ENCODE measurements around the gene FGFBP2. TPM values are rescaled to one million over a fixed set of nuclear protein-coding genes. Genes with fewer than 3 reads are reported as not detected.

The FGFBP2 gene
- total and polyA plus RNA-seq, 10 donors, result 0.47 to 16.8 (median 4.2) TPM

DNA sequence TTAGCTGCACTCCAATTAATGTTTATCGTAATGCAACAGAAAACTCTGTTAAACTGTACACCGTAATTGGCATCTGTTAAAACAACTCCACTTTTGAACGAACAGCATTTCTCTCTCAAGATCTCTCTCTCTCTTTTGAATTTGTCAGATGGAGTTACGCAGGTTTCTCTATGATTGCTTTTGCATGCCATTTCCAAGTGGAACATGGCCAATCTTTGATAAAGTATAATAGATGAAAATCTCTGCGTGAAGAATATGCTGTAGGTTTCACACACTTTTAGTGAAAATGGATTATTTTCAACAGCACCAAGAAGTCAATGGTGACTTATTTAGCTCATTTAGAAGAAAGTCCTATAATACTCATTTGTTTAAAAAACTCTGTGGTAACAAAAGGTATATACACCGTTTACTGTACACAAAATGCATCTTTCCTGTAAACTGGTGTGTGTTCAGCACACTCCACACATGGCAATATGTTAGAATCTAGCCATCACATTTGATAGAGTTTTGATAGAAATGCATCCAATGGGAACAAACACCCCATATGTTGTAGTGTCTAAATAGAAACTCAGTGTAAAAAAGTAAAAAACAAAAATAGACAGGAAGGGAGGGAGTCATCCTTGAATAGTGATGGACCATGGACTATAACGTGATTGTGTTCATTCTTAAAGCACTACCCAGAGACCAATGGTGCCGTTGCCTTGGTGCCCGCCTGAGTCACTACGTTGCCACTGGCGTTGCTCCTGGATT lies 5.8 kb upstream of the FGFBP2 start:
- H3K36me3 ChIP-seq, result no peaks in the 10 kb centered on the region
- H3K4me3 ChIP-seq, result no peak overlapping the region
- peaks cover 0 to 8% (median 0%) of the 10 kb centered on the region in 8 donors for H3K9me3 ChIP-seq
- H3K27ac ChIP-seq, result no peak overlapping the region
- DNase-seq, result no peak
- no peak for TF ChIP-seq POLR2A (IDR thresholded peaks at IDR 0.05)
- TF ChIP-seq, protein P1, sequence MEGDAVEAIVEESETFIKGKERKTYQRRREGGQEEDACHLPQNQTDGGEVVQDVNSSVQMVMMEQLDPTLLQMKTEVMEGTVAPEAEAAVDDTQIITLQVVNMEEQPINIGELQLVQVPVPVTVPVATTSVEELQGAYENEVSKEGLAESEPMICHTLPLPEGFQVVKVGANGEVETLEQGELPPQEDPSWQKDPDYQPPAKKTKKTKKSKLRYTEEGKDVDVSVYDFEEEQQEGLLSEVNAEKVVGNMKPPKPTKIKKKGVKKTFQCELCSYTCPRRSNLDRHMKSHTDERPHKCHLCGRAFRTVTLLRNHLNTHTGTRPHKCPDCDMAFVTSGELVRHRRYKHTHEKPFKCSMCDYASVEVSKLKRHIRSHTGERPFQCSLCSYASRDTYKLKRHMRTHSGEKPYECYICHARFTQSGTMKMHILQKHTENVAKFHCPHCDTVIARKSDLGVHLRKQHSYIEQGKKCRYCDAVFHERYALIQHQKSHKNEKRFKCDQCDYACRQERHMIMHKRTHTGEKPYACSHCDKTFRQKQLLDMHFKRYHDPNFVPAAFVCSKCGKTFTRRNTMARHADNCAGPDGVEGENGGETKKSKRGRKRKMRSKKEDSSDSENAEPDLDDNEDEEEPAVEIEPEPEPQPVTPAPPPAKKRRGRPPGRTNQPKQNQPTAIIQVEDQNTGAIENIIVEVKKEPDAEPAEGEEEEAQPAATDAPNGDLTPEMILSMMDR (IDR thresholded peaks at IDR 0.05 in 8 of 11, conservative IDR thresholded peaks at IDR 0.05 in 3 of 11), result no peak
- intact Hi-C loops (cut with DNase I; ENCODE audit: low total_unique reads), result no loop called here
- no peaks in the 10 kb centered on the region for H3K27me3 ChIP-seq (replicated peaks in 1 of 7)
- WGBS, 5 donors, result 81 to 86% (median 85%) methylated on average over 10 to 11 of the region's 11 CpGs
- H3K4me1 ChIP-seq, result peaks cover 0 to 5% (median 2%) of the 10 kb centered on the region in 6 donors

DNA sequence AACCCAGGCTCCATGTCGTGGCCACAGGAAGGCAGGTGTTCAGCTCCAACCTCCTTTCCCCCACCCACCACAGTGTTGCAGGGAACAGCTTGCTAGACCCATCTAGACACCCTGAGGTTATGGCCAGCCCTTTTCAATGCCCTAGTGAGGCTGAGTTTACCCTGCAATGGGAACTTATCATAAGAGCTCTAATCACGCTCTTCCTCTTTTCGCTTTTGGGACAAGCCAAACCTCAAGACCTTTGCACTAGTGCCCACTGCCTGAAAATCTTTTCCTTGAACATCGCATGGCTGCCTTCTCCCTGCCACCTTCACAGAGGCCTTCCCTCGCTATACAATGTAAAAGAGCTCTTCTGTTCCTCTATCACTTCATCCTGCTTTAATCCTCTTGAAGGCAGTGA lies 2.4 kb upstream of the FGFBP2 start:
- WGBS, 5 donors, result 65 to 89% (median 75%) methylated on average over 5 of the region's 5 CpGs
- Histone ChIP-seq H3K27me3 (replicated peaks in 1 of 7) (no peaks in the 10 kb centered on the region), H3K4me1 (peaks cover 0 to 31% (median 10%) of the 10 kb centered on the region in 6 donors), H3K4me3 (no peak overlapping the region), H3K27ac (no peak overlapping the region), H3K36me3 (no peaks in the 10 kb centered on the region), H3K9me3 (peaks cover 0 to 8% (median 0%) of the 10 kb centered on the region in 8 donors)
- DNase-seq, result no peak
- intact Hi-C loops (cut with DNase I; ENCODE audit: low total_unique reads), result no loop called here
- TF ChIP-seq POLR2A (IDR thresholded peaks at IDR 0.05) (no peak), POLR2AphosphoS5 (IDR thresholded peaks at IDR 0.05) (no peak)
- TF ChIP-seq, protein P1 (IDR thresholded peaks at IDR 0.05 in 8 of 11, conservative IDR thresholded peaks at IDR 0.05 in 3 of 11), result no peak

DNA sequence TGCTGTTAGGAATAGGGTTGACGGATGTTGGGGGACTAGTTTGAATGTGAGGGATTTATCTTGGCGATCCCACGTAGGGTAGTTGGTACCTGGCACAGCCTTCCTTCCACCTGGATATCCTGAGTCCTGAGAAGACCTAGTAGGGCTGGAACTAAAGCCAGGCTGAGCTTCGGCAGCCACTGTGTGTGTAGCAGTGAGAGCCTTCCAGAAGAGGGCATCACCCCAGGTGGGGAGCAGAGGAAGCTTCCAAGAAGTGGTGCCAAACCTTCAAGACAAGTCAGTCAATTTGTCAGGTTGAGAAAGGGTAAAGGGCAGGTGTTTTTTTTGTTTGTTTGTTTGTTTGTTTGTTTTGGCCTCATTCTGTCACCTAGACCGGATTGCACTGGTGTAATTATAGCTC lies 1.2 kb upstream of the FGFBP2 start:
- Histone ChIP-seq H3K27ac (no peak overlapping the region), H3K27me3 (replicated peaks in 1 of 7) (no peaks in the 10 kb centered on the region), H3K9me3 (peaks cover 0 to 8% (median 0%) of the 10 kb centered on the region in 8 donors), H3K4me1 (peaks cover 0 to 31% (median 10%) of the 10 kb centered on the region in 6 donors), H3K36me3 (no peaks in the 10 kb centered on the region), H3K4me3 (no peak overlapping the region)
- intact Hi-C loops (cut with DNase I; ENCODE audit: low total_unique reads), result no loop called here
- no peak for DNase-seq
- no peak for TF ChIP-seq POLR2AphosphoS5 (IDR thresholded peaks at IDR 0.05)
- TF ChIP-seq, protein P1 (IDR thresholded peaks at IDR 0.05 in 8 of 11, conservative IDR thresholded peaks at IDR 0.05 in 3 of 11), result no peak
- TF ChIP-seq POLR2A (IDR thresholded peaks at IDR 0.05), result no peak
- 77 to 88% (median 83%) methylated on average over 5 of the region's 5 CpGs for WGBS, 5 donors

DNA sequence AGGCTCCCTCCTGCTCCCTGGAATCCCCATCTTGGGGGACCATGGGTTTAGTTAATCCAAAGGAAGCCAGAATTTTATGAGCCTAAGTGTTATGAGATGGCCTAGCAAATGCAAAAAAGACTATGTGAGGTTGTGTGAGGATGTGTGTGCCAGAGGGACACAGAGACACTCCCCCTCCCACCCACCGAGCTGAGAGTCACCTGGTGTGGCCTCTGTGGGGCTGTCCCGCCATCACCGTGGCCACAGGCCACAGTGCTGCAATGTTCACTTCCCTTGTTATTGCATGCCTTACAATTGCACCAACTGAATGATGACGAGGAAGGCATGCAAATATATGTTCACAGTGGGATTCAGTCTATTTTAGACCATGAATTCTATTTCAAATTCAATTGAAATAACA lies 601 bp upstream of the FGFBP2 start:
- H3K4me3 ChIP-seq, result no peak overlapping the region
- H3K4me1 ChIP-seq, result peaks cover 0 to 31% (median 10%) of the 10 kb centered on the region in 6 donors
- TF ChIP-seq POLR2A (IDR thresholded peaks at IDR 0.05), result no peak
- peak in 2 of 3 donors; percentile 14 to 43 for TF ChIP-seq POLR2AphosphoS5 (IDR thresholded peaks at IDR 0.05)
- intact Hi-C loops (cut with DNase I; ENCODE audit: low total_unique reads), result no loop called here
- H3K27ac ChIP-seq, result no peak overlapping the region
- WGBS, 5 donors, result 17 to 38% (median 25%) methylated on average over 4 of the region's 4 CpGs
- no peaks in the 10 kb centered on the region for H3K27me3 ChIP-seq (replicated peaks in 1 of 7)
- no peaks in the 10 kb centered on the region for H3K36me3 ChIP-seq
- H3K9me3 ChIP-seq, result peaks cover 0 to 8% (median 0%) of the 10 kb centered on the region in 8 donors
- peak; percentile 84 for DNase-seq

All from spleen (tissue), 11 donors.